ENCODE data around the gene GGACT.

DNA sequence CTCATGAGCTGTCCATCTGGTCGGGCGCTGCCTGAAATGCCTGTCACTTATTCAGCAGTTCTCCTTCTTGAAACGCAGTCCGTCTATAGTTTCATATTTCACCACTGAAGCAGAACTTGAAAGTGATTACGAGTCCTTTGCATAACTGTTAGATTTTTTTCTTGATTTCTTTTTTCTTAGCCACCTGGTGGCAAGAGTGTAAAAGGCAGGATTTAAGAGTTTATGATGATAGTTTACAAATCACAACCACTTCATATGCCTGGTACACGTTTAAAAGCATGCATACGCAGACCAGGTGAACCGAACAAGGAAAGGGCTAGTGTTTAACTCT is 45.8 kb downstream of the GGACT start:
- TF ChIP-seq, protein P1, sequence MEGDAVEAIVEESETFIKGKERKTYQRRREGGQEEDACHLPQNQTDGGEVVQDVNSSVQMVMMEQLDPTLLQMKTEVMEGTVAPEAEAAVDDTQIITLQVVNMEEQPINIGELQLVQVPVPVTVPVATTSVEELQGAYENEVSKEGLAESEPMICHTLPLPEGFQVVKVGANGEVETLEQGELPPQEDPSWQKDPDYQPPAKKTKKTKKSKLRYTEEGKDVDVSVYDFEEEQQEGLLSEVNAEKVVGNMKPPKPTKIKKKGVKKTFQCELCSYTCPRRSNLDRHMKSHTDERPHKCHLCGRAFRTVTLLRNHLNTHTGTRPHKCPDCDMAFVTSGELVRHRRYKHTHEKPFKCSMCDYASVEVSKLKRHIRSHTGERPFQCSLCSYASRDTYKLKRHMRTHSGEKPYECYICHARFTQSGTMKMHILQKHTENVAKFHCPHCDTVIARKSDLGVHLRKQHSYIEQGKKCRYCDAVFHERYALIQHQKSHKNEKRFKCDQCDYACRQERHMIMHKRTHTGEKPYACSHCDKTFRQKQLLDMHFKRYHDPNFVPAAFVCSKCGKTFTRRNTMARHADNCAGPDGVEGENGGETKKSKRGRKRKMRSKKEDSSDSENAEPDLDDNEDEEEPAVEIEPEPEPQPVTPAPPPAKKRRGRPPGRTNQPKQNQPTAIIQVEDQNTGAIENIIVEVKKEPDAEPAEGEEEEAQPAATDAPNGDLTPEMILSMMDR (IDR thresholded peaks at IDR 0.05; ENCODE audit: control extremely low read depth in 1 of 3, insufficient read depth in 1 of 3, low read depth in 1 of 3, low read length in 3 of 3): peak in 2 of 3 experiments; percentile 10 to 42; a peak in 2 of 4 replicates
- TF ChIP-seq JUN (IDR thresholded peaks at IDR 0.05; ENCODE audit: low read depth, low read length) (no peak), TEAD4 (IDR thresholded peaks at IDR 0.05; ENCODE audit: low read depth, low read length) (no peak), MAFK (IDR thresholded peaks at IDR 0.05; ENCODE audit: low read depth, low read length) (no peak), SIN3A (conservative IDR thresholded peaks at IDR 0.05 in 1 of 2, IDR thresholded peaks at IDR 0.05 in 1 of 2; ENCODE audit: low read depth in 1 of 2, low read length in 2 of 2) (no peak), FOSL1 (IDR thresholded peaks at IDR 0.05; ENCODE audit: insufficient read depth, low read depth, low read length) (no peak), POLR2AphosphoS5 (IDR thresholded peaks at IDR 0.05; ENCODE audit: low read depth, low read length) (no peak)
- TF ChIP-seq, protein P2, sequence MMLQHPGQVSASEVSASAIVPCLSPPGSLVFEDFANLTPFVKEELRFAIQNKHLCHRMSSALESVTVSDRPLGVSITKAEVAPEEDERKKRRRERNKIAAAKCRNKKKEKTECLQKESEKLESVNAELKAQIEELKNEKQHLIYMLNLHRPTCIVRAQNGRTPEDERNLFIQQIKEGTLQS (IDR thresholded peaks at IDR 0.05; ENCODE audit: insufficient read depth, low read depth, low read length): no peak
- TF ChIP-seq, protein P3, sequence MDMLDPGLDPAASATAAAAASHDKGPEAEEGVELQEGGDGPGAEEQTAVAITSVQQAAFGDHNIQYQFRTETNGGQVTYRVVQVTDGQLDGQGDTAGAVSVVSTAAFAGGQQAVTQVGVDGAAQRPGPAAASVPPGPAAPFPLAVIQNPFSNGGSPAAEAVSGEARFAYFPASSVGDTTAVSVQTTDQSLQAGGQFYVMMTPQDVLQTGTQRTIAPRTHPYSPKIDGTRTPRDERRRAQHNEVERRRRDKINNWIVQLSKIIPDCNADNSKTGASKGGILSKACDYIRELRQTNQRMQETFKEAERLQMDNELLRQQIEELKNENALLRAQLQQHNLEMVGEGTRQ (IDR thresholded peaks at IDR 0.05; ENCODE audit: low read length): no peak

Measured in H1 (cell line).